AG10803 (cell line): ENCODE results near the gene BAG1.
A peak's percentile ranks its signal among the peaks of the same experiment; 100 is the strongest.

Experiments
- DNase-seq: peaks from one replicate; pipeline ENCODE4 v3.0.0; 2010; ENCODE audit warnings: low read depth
- H3K4me3 ChIP-seq: 2 replicates; pipeline ENCODE4 v1.5.1; 2011; ENCODE audit warnings: mild to moderate bottlenecking, low read length, control low read depth
- CTCF ChIP-seq: conservative IDR thresholded peaks from 2 replicates; pipeline ENCODE4 v1.5.1; 2011; ENCODE audit warnings: mild to moderate bottlenecking, low read length, control low read depth, inconsistent platforms

Gene BAG1

GRCh38 chr9:33234511-33235467 lies 29.7 kb downstream of the BAG1 start:
- DNase-seq: peak; percentile 9
- TF ChIP-seq CTCF: no peak
- no peak overlapping the region for H3K4me3 ChIP-seq

- TF ChIP-seq CTCF: no peak
- H3K4me3 ChIP-seq: no peak overlapping the region
- peak; percentile 84 for DNase-seq
These were observed 30.7 kb downstream of the BAG1 start for GRCh38 chr9:33233626-33234342.

- no peak overlapping the region for H3K4me3 ChIP-seq
- TF ChIP-seq CTCF: no peak
- no peak for DNase-seq
These were observed 31.7 kb downstream of the BAG1 start for GRCh38 chr9:33232815-33233214.

GRCh38 chr9:33231623-33231942 lies 32.9 kb downstream of the BAG1 start:
- H3K4me3 ChIP-seq: no peak overlapping the region
- DNase-seq: no peak
- TF ChIP-seq CTCF: no peak

GRCh38 chr9:33230756-33231622 lies 33.5 kb downstream of the BAG1 start:
- peak; percentile 12 for DNase-seq

More at GRCh38 chr9:33230756-33231622, 33.5 kb downstream of the BAG1 start:
- no peak overlapping the region for H3K4me3 ChIP-seq
- no peak for TF ChIP-seq CTCF
